Amygdala (tissue), 56 donors: ENCODE results near the gene COL5A1.

Source experiments
- DNase-seq, 56 donors: peaks; one replicate each; lab custom pipeline; 2025; lab: John Stamatoyannopoulos, UW

COL5A1 gene

GRCh38 chr9:134827559-134827958 lies 186.0 kb downstream of the COL5A1 start:
- no peak for DNase-seq

- no peak for DNase-seq
Measured at GRCh38 chr9:134827993-134828392, 186.4 kb downstream of the COL5A1 start.

DNA sequence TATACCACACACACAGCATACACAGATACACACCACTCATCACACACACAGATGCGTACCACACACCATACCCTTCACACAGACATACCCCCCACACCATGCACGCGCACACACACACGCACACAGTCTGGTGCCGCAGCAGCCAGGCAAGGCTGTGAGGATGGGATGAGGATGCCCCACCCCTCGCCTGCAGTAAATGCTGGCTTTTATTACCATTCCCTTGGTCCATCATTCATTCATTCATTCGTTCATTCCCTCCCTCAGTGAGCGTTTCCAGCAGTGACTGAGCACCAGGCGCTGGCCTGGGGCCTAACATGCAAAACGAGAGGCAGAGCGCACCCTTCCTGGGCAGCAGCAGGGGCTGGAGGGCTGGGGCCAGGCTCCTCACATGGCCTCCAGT lies 187.3 kb downstream of the COL5A1 start:
- no peak for DNase-seq

DNA sequence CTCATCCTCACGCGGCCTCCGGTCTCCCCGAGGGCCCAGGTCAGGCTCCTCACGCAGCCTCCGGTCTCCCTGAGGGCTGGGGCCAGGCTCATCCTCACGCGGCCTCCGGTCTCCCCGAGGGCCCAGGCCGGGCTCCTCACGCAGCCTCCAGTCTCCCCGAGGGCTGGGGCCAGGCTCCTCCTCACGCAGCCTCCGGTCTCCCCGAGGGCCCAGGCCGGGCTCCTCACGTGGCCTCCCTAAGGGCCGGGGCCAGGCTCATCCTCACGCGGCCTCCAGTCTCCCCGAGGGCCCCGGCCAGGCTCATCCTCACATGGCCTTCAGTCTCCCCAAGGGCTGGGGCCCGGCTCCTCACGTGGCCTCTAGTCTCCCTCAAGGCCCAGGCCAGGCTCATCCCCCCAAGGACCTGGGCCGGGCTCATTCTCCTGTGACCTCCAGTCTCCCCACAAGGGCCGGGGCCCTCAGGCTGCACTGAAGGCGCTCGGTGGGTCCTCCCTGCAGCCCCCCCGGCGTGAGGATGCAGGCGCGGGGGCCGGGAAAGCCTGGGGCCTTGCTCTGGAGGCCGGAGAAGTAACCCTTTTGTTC lies 187.8 kb downstream of the COL5A1 start:
- no peak for DNase-seq

- peak in 11 of 56 donors; percentile 4 to 52 (median 21) for DNase-seq
Measured at GRCh38 chr9:134830126-134830525, 188.5 kb downstream of the COL5A1 start.

DNA sequence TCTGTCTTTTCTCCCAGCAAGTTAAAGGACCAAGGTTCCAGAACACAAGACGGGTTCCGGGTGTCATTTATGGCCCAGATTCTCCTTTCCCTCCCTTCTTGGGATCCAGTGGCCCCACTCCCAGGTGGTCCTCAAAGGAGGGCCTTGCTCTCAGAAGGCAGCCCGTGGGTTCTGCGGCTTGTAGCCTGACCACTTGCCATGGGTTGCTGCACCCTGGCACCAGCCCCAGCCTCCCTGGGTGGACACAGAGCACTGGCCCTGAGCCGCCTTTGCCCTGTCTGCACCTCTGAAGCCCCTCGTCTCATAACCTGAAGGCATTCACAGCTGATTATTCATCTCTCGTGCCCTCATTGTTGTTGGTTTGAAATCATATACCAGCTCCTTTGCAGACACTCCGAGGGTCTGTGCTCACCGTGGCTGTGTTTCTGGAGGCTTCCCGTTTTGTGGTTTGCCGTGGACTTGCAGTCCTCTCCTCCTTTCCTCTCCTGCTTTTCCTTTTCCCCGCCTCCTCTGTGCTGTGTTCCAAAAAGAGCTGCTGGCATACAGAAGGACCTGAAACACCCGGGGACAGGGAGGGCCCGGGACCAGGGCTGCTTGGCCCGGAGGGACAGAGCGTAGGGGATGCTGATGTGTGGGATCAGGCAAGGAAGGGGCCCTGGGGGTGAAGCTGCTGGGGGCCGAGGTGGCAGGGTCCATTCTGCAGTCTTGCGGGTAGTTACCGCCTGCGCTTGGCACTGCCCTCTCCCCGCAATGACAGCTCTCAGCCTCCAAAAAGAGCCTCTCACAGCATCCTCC lies 189.5 kb downstream of the COL5A1 start:
- DNase-seq: no peak

DNA sequence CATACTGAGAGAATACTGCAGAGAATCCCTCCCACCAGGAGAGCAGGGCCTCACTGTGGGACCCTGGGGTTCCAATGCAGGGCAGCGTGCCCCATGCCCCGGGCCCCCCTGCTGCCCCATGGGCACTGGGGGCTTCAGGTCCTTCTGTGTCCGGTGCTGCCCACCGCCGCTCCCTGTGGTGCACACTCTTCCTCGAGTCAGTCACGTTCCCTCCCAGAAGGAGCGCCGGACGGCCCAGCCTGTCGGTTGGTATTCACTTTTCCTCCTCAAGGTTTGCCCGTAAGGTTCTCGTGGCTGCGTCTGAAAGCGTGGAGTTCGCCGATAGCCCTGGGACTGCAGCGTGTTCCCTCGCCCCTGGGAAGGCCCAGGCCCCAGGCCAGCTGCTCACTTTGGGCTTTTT lies 190.9 kb downstream of the COL5A1 start:
- no peak for DNase-seq

DNA sequence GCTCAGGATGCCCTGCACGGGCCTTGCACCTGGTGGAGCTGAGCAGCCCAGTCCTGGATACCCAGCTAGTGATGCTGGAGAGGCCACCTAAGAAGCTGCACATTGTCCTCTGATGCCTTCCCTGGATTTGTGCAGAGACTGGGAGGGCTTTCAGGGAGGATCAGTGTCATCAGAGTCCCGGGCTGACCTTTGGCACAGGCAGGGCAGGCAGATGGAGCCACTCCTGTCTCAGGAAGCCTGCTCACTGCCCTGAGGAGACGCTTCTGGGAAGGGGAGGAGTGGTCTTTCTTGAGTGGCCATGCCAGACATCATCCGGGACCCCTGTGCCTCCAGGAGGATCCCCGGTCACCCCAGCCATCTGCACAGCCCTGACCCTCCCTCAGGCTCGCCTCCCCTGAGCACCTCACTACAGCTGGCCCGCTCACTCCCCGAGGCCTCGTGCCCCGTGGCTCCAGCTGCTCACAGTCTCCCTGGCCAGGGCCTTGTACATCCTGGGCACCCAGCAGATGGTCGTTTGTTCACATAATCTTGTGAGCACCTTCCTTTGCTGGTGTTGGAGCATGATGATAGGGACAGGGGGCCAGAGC lies 191.8 kb downstream of the COL5A1 start:
- no peak for DNase-seq

- DNase-seq: peak in 1 of 56 donors; percentile 6
Measured at GRCh38 chr9:134834217-134834956, 192.8 kb downstream of the COL5A1 start.

GRCh38 chr9:134834957-134835419 lies 193.4 kb downstream of the COL5A1 start:
- no peak for DNase-seq

DNA sequence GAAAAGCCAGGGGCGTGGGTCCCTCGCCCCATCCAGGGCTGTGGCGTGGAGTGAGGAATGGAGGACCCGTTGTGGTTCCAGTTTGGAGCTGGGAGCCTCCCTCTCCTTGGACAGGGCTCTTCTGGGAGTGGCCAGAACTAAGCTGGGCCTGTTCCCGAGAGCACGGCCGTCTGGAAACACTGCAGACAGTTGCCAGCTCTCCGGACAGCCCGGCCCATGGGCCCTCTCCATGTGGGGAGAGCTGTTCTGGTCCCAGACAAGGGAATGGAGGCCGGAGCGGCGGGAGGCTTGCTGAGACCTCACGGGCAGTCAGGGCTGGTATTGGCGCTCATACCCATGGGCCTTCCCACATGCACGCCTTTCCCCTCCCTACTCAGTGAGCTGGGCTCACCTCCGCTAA lies 193.8 kb downstream of the COL5A1 start:
- DNase-seq: no peak

GRCh38 chr9:134835987-134836386 lies 194.4 kb downstream of the COL5A1 start:
- DNase-seq: no peak

GRCh38 chr9:134836406-134836970 lies 194.9 kb downstream of the COL5A1 start:
- no peak for DNase-seq

- no peak for DNase-seq
Measured at GRCh38 chr9:134837529-134837928, 195.9 kb downstream of the COL5A1 start.

GRCh38 chr9:134838651-134839454 lies 197.2 kb downstream of the COL5A1 start:
- DNase-seq: no peak

DNA sequence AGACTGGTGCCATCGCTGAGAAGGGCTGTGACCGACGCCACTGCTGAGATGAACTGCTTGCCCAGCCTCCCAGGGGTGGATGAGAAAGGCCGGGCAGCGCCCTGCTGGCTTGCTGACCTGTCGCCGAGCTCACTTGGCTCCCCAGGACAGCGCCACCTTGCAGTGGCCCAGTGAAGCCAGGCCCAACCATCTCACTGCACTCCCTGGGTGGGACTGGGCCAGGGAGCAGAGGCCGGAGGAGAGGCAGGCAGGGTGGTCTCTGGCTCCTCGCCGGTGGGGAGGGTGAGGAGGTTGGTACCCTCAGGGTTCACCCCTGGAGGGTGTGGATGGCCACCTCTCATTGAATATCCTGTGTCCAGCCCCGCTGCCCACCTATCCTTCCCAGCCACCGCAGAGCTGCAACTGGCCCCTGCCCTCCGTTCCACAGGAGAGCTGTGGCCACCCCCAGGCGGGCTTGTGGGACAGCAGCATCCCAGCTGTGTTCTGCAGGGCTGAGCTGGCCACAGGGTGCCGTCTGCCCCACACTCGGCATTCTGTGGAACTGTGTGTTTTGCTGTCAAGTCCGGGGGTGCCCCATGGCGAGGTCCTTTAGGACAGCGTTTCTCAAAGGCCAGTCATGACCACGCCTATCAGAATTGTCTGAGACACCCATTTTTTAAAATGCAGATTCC lies 198.0 kb downstream of the COL5A1 start:
- no peak for DNase-seq

DNA sequence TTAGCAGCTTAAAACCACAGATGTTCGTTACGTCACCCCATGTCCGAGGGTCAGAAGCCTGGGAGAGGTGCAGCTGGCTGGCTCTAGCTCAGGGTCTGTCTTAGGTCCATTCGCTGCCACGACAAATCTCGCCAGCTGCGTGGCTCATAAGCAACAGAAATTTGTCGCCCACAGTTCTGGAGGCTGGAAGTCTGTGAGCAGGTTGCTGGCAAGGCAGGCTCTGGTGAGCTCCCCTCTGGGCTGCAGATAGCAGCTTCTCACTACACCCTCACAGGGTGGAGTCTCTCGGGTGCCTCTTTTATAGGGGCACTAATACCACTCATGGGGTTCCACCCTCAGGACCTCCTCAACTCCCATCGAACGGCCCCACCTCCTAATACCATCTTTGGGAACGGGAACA lies 198.9 kb downstream of the COL5A1 start:
- no peak for DNase-seq

GRCh38 chr9:134841180-134841904 lies 199.7 kb downstream of the COL5A1 start:
- no peak for DNase-seq

DNA sequence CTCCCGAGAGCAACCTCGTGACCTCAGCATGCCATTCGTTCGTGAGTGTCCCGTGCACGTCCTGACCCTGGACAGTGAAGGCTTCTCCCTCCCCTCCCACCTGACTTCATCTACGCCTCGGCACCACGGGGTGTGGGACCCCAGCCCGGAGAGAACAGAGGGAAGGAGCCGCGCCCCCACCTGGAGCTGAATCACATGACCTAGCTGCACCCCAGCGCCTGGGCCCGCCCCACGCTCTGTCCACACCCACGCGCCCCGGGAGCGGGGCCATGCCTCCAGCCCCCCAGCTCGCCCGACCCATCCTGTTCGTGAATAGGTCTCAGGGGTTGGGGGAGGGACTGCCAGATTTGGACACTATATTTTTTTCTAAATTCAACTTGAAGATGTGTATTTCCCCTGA lies 200.7 kb downstream of the COL5A1 start:
- no peak for DNase-seq
